GM12878 (cell line): ENCODE measurements around the gene CAB39.

Experiments
- ATF2 ChIP-seq: IDR thresholded peaks from 2 replicates; pipeline ENCODE4 v1.6.1; 2012; ENCODE audit warnings: low read length, inconsistent platforms
- BRCA1 ChIP-seq: IDR thresholded peaks from 2 replicates; pipeline ENCODE4 v1.6.1; 2011; ENCODE audit warnings: low read depth, low read length, improper control_type of control experiment
- CEBPB ChIP-seq, 2 experiments: fragments of 150-350 bp in 1 of 2; IDR thresholded peaks; 2 replicates each; pipeline ENCODE4 v1.6.1; 2012 to 2014; ENCODE audit warnings: low read depth in 2 of 2, low read length in 2 of 2, borderline replicate concordance in 1 of 2, inconsistent platforms in 1 of 2
- CREB1 ChIP-seq: IDR thresholded peaks from 2 replicates; pipeline ENCODE4 v1.6.1; 2012; ENCODE audit warnings: low read depth, mild to moderate bottlenecking, inconsistent platforms
- CTCF ChIP-seq, 3 experiments: IDR thresholded peaks in 2 of 3; conservative IDR thresholded peaks in 1 of 3; 2 replicates each; pipeline ENCODE4 v1.5.1; 2011; ENCODE audit warnings: low read depth in 3 of 3, low read length in 3 of 3, mild to moderate bottlenecking in 3 of 3, control low read depth in 2 of 3, moderate library complexity in 2 of 3, inconsistent platforms in 1 of 3, mixed read lengths in 1 of 3; ENCODE audit not compliant: control insufficient read depth in 2 of 3, insufficient read depth in 1 of 3; ENCODE audit errors: extremely low read depth in 1 of 3
- EP300 ChIP-seq, 2 experiments: fragments of 150-350 bp in 1 of 2; IDR thresholded peaks; 2 replicates each; pipeline ENCODE4 v1.6.1; 2011 to 2012; ENCODE audit warnings: low read depth in 2 of 2, low read length in 2 of 2, borderline replicate concordance in 1 of 2, improper control_type of control experiment in 1 of 2, inconsistent platforms in 1 of 2; ENCODE audit not compliant: control insufficient read depth in 1 of 2
- EZH2 ChIP-seq: IDR thresholded peaks from 2 replicates; pipeline ENCODE4 v1.6.1; 2012; ENCODE audit warnings: low read depth, mild to moderate bottlenecking, control low read depth, inconsistent platforms, low read length, borderline replicate concordance; ENCODE audit not compliant: control insufficient read depth
- GATAD2B ChIP-seq: fragments of 450-650 bp; conservative IDR thresholded peaks from 2 replicates; pipeline ENCODE4 v1.6.1; 2017; ENCODE audit warnings: low read depth, mild to moderate bottlenecking, moderate library complexity
- HDAC6 ChIP-seq: fragments of 200-600 bp; sonication (generic); IDR thresholded peaks from one replicate; pipeline ENCODE4 v1.8.0; 2017; ENCODE audit warnings: antibody characterized with exemption; ENCODE audit not compliant: unreplicated experiment
- NFYA ChIP-seq: IDR thresholded peaks from 2 replicates; pipeline ENCODE4 v1.6.1; 2011; ENCODE audit warnings: low read depth, mild to moderate bottlenecking, low read length, improper control_type of control experiment, borderline replicate concordance
- NKRF ChIP-seq: fragments of 450-650 bp; conservative IDR thresholded peaks from 2 replicates; pipeline ENCODE4 v1.6.1; 2017; ENCODE audit warnings: mild to moderate bottlenecking, moderate library complexity
- SRF ChIP-seq, 2 experiments: IDR thresholded peaks; 2 replicates each; pipeline ENCODE4 v1.6.1; 2011; ENCODE audit warnings: low read depth in 2 of 2, low read length in 2 of 2, mild to moderate bottlenecking in 1 of 2, moderate library complexity in 1 of 2

GRCh38 chr2:230779126-230779525 is 66.5 kb downstream of the CAB39 start:
- no peak for TF ChIP-seq NFYA
- no peak for TF ChIP-seq ATF2
- no peak for TF ChIP-seq BRCA1
- no peak for TF ChIP-seq NKRF
- TF ChIP-seq CREB1: 0 out of 2 replicates have a peak, but pooled peaks have one; percentile 5
- no peak for TF ChIP-seq CEBPB (IDR thresholded peaks at IDR 0.05; ENCODE audit: borderline replicate concordance in 1 of 2, low read depth in 2 of 2, low read length in 2 of 2)
- no peak for TF ChIP-seq EZH2
- TF ChIP-seq GATAD2B: no peak
- TF ChIP-seq CTCF (IDR thresholded peaks at IDR 0.05 in 2 of 3, conservative IDR thresholded peaks at IDR 0.05 in 1 of 3; ENCODE audit: control insufficient read depth in 2 of 3, extremely low read depth in 1 of 3, insufficient read depth in 1 of 3, low read depth in 3 of 3, low read length in 3 of 3): no peak
- TF ChIP-seq SRF (IDR thresholded peaks at IDR 0.05; ENCODE audit: low read depth in 2 of 2, low read length in 2 of 2): no peak
- TF ChIP-seq EP300 (IDR thresholded peaks at IDR 0.05; ENCODE audit: borderline replicate concordance in 1 of 2, control insufficient read depth in 1 of 2, low read depth in 2 of 2, low read length in 2 of 2): no peak
- TF ChIP-seq HDAC6: no peak
